ENCODE data around the gene SORL1-AS1.

SORL1-AS1 gene

DNA sequence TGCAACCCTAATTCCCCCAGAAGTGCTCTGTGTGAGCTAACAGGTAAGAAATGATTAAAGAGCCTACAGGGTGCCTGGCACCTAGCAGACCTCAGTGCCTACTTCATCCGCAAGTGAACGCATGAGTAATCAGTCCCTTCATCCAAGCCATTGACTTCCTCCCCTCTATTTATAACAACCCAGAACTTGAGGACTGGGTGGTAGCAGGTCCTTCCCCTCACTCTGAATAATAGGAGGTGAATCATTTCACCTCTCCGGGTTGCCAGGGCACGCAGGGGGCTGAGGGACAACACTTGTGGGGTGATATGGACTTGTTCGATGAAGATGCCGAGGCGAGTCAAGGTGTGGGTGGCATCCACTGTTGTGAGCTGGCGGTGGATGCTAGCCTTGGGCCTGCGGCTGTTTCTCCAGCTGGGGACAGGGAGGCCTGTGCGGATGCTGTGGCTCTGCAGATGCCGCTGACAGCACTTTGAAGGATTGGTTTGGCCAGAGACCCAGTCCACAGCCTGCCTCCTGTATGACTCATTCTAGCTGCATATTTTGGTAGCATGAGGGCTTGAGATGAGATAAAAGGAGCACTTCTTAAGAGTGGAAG is 11.7 kb upstream of the SORL1-AS1 start:
- peak overlapping the region; percentile 86 for H3K4me3 Mint-ChIP-seq
- peak overlapping the region; percentile 68 for H3K27ac ChIP-seq (ENCODE audit: low read length)
- H3K36me3 Mint-ChIP-seq: peaks cover 2% of the 10 kb centered on the region
- no peaks in the 10 kb centered on the region for H3K9me3 ChIP-seq (ENCODE audit: control insufficient read depth, insufficient read depth, low read length)
- H3K4me3 ChIP-seq (ENCODE audit: low read length): no peak overlapping the region
- no peaks in the 10 kb centered on the region for H3K36me3 ChIP-seq (ENCODE audit: control insufficient read depth, insufficient read depth, low read length)
- intact Hi-C loops (cut with micrococcal nuclease): loop anchor here (1.0 to 2.0 kb wide), 4 partner anchors 8 to 50 kb away; no protein-coding TSS in a partner anchor
- H3K4me1 ChIP-seq (ENCODE audit: control insufficient read depth, insufficient read depth, low read length): peaks cover 92% of the 10 kb centered on the region
- no peaks in the 10 kb centered on the region for H3K9me3 Mint-ChIP-seq
- H3K27me3 ChIP-seq (ENCODE audit: control insufficient read depth, insufficient read depth, low read length): no peaks in the 10 kb centered on the region
- peak overlapping the region; percentile 98 to 99 for H3K27ac Mint-ChIP-seq
- ATAC-seq (peak; percentile 70 to 73 (median 70)), DNase-seq (peak; percentile 76 to 77)
- no peaks in the 10 kb centered on the region for H3K27me3 Mint-ChIP-seq (ENCODE audit: low read depth in 2 of 2)
- H3K4me1 Mint-ChIP-seq: peaks cover 96 to 99% of the 10 kb centered on the region in 2 donors
- WGBS (ENCODE audit: insufficient coverage): 2% methylated on average over 11 of the region's 11 CpGs
- TF ChIP-seq, protein P1, sequence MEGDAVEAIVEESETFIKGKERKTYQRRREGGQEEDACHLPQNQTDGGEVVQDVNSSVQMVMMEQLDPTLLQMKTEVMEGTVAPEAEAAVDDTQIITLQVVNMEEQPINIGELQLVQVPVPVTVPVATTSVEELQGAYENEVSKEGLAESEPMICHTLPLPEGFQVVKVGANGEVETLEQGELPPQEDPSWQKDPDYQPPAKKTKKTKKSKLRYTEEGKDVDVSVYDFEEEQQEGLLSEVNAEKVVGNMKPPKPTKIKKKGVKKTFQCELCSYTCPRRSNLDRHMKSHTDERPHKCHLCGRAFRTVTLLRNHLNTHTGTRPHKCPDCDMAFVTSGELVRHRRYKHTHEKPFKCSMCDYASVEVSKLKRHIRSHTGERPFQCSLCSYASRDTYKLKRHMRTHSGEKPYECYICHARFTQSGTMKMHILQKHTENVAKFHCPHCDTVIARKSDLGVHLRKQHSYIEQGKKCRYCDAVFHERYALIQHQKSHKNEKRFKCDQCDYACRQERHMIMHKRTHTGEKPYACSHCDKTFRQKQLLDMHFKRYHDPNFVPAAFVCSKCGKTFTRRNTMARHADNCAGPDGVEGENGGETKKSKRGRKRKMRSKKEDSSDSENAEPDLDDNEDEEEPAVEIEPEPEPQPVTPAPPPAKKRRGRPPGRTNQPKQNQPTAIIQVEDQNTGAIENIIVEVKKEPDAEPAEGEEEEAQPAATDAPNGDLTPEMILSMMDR (IDR thresholded peaks at IDR 0.05): no peak

DNA sequence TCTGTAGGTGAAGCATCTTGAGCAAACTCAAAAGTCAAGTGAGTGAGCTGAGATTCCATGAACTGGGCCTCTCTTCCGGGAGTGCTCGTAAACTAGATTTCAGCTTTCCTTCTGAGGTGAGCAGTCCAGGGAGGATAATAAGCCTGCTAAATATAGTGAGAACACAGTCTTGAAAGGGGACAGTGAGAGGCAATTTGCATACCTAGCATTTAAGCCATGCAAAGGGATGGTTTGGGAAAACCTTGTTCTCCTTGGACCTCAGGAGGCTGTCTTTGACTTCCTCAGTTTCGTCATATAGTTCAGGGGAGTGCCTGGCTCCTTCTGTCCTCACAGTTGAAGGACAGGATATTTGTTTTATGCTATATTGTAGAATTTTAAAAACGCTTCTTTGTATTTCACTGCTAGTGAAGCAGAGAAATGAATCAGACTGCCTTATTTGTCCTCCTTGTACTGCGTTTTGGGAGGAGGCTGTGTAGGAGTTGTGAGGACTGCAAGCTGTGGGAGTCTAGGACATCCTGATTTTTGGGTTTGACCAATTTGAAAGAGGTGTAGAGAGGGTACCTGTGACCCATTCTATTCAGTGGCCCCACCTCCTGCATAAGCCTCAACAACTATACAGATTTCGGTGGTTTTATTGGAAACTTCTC is 11.0 kb upstream of the SORL1-AS1 start:
- 79% methylated on average over 5 of the region's 6 CpGs for WGBS (ENCODE audit: insufficient coverage)
- Mint-ChIP-seq H3K27ac (peak overlapping the region; percentile 98 to 99), H3K36me3 (no peaks in the 10 kb centered on the region), H3K4me1 (peaks cover 96 to 99% of the 10 kb centered on the region in 2 donors), H3K27me3 (ENCODE audit: low read depth in 2 of 2) (no peaks in the 10 kb centered on the region), H3K9me3 (no peaks in the 10 kb centered on the region), H3K4me3 (peak overlapping the region; percentile 86)
- H3K27me3 ChIP-seq (ENCODE audit: control insufficient read depth, insufficient read depth, low read length): no peaks in the 10 kb centered on the region
- no peaks in the 10 kb centered on the region for H3K9me3 ChIP-seq (ENCODE audit: control insufficient read depth, insufficient read depth, low read length)
- H3K27ac ChIP-seq (ENCODE audit: low read length): peak overlapping the region; percentile 68
- H3K4me1 ChIP-seq (ENCODE audit: control insufficient read depth, insufficient read depth, low read length): peaks cover 94% of the 10 kb centered on the region
- ATAC-seq (no peak), DNase-seq (no peak)
- no peaks in the 10 kb centered on the region for H3K36me3 ChIP-seq (ENCODE audit: control insufficient read depth, insufficient read depth, low read length)
- intact Hi-C loops (cut with micrococcal nuclease): loop anchor here (1.0 to 2.0 kb wide), 4 partner anchors 8 to 51 kb away; no protein-coding TSS in a partner anchor
- TF ChIP-seq, protein P1 (IDR thresholded peaks at IDR 0.05): no peak
- H3K4me3 ChIP-seq (ENCODE audit: low read length): no peak overlapping the region

DNA sequence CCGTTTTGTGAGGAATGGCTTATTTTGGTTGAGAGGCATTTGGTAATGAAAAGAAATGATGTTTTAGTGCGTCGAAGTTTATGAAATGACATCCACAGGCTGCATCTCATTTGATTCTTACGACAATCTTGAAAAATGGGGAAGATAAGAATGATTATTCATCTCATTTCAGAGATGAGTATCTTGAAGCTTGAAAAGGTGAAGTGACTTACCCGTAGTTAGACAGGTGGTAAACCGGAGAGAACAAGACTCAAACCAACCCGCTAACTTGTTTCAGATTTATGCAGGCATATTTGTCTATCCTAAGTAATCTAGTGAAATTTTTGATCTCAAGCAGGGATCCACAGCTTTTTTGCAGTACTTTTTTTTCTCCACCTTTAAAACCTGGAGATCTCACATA is 9.1 kb upstream of the SORL1-AS1 start:
- Mint-ChIP-seq H3K36me3 (no peaks in the 10 kb centered on the region), H3K27ac (peak overlapping the region; percentile 98 to 99), H3K27me3 (ENCODE audit: low read depth in 2 of 2) (no peaks in the 10 kb centered on the region), H3K9me3 (no peaks in the 10 kb centered on the region), H3K4me3 (peak overlapping the region; percentile 57), H3K4me1 (peaks cover 97 to 98% of the 10 kb centered on the region in 2 donors)
- H3K27ac ChIP-seq (ENCODE audit: low read length): no peak overlapping the region
- no peak overlapping the region for H3K4me3 ChIP-seq (ENCODE audit: low read length)
- no peak for ATAC-seq
- H3K36me3 ChIP-seq (ENCODE audit: control insufficient read depth, insufficient read depth, low read length): peaks cover 3% of the 10 kb centered on the region
- no peak for DNase-seq
- no peaks in the 10 kb centered on the region for H3K9me3 ChIP-seq (ENCODE audit: control insufficient read depth, insufficient read depth, low read length)
- no peaks in the 10 kb centered on the region for H3K27me3 ChIP-seq (ENCODE audit: control insufficient read depth, insufficient read depth, low read length)
- intact Hi-C loops (cut with micrococcal nuclease): no loop called here
- peaks cover 83% of the 10 kb centered on the region for H3K4me1 ChIP-seq (ENCODE audit: control insufficient read depth, insufficient read depth, low read length)
- WGBS (ENCODE audit: insufficient coverage): 88% methylated on average over 7 of the region's 7 CpGs
- TF ChIP-seq, protein P1 (IDR thresholded peaks at IDR 0.05): no peak

All from natural killer cell (primary cell).